Kidney (tissue), 14 donors: ENCODE data around the gene YKT6. TPM values are rescaled to one million over a fixed set of nuclear protein-coding genes. Genes with fewer than 3 reads are reported as not detected.

Source experiments
- DNase-seq, 5 donors: peaks; one replicate each; pipeline ENCODE4 v3.0.0-alpha.2; 2013 to 2020
- FAIRE-seq: peaks from 2 replicates; lab custom pipeline; 2012; peaks lifted over from hg19 to GRCh38; lab: Jason Lieb, UNC
- H3K27ac ChIP-seq, 2 donors: one replicate each; pipeline ENCODE4 v1.7.0; 2013; ENCODE audit warnings: low read depth in 2 of 2, low read length in 2 of 2, inconsistent platforms in 1 of 2
- H3K27me3 ChIP-seq: one replicate; pipeline ENCODE4 v1.7.1; 2013; ENCODE audit warnings: low read length, inconsistent platforms; ENCODE audit not compliant: control insufficient read depth, insufficient read depth
- H3K36me3 ChIP-seq, 3 donors: one replicate each; pipeline versions ENCODE4 v1.7.0 to v1.7.1; 2013; ENCODE audit warnings: low read length in 3 of 3, control low read depth in 1 of 3, inconsistent platforms in 1 of 3; ENCODE audit not compliant: insufficient read depth in 3 of 3, control insufficient read depth in 2 of 3
- H3K4me1 ChIP-seq, 3 donors: one replicate each; pipeline versions ENCODE4 v1.7.0 to v1.7.1; 2013; ENCODE audit warnings: low read length in 3 of 3, inconsistent platforms in 1 of 3, low read depth in 1 of 3; ENCODE audit not compliant: control insufficient read depth in 2 of 3, insufficient read depth in 2 of 3
- H3K4me3 ChIP-seq, 3 donors: one replicate each; pipeline versions ENCODE4 v1.7.0 to v1.8.1; 2013; ENCODE audit warnings: low read length in 3 of 3, control low read depth in 1 of 3, inconsistent platforms in 1 of 3
- H3K9ac ChIP-seq, 3 donors: one replicate each; pipeline versions ENCODE4 v1.7.0 to v1.7.1; 2013; ENCODE audit warnings: low read length in 3 of 3, control low read depth in 1 of 3, inconsistent platforms in 1 of 3
- H3K9me3 ChIP-seq, 3 donors: one replicate each; pipeline versions ENCODE4 v1.7.0 to v1.7.1; 2013; ENCODE audit warnings: low read length in 3 of 3, control low read depth in 1 of 3, inconsistent platforms in 1 of 3; ENCODE audit not compliant: control insufficient read depth in 2 of 3, insufficient read depth in 1 of 3
- intact Hi-C: fragments of 100-400 bp; cut with DNase I; formaldehyde crosslinking; loops from one replicate; pipeline ENCODE4 v1.11.1; 2022
- polyA plus RNA-seq: library from polyadenylated mRNA; stranded (reverse); fragments of 350-450 nt; fragmentation: Illumina TruSeq; extraction: RNeasy Lipid Tissue Mini Kit (QIAGEN cat#74804); gene quantifications from one replicate; pipeline ENCODE4 v1.2.3, GENCODE V29; 2014; ENCODE audit warnings: low read depth, low replicate concordance; ENCODE audit not compliant: insufficient read depth
- total RNA-seq: library from RNA; stranded (reverse); fragmentation: NEBNext Ultra II Directional; extraction: Animal tissue kit (Norgen Biotek cat#: 25700); gene quantifications from one replicate; pipeline ENCODE4 v1.2.1, GENCODE V29; 2021
- TF ChIP-seq, protein P1 (sequence below): IDR thresholded peaks from 3 replicates; pipeline ENCODE4 v1.5.1; 2012; ENCODE audit warnings: mild to moderate bottlenecking, moderate library complexity, borderline replicate concordance; ENCODE audit not compliant: insufficient read depth; ENCODE audit errors: extremely low read depth
- donor health status: control.
- donor health status: control.
- donor health status: control.
- donor health status: control.
- donor health status: control.
- donor health status: DM: yes; HTN: yes; CAD: no.
- donor health status: Normal renal cell carcinoma (clear cell type).

Gene YKT6
- total and polyA plus RNA-seq, 2 donors from 2014 or later, result 53.2 to 60.2 TPM

- Histone ChIP-seq H3K27ac (peak overlapping the region; percentile 85 to 89), H3K4me1 (peaks cover 0 to 23% (median 6%) of the 10 kb centered on the region in 3 donors), H3K27me3 (no peaks in the 10 kb centered on the region), H3K4me3 (no peak overlapping the region), H3K9me3 (no peaks in the 10 kb centered on the region), H3K9ac (no peak overlapping the region), H3K36me3 (no peaks in the 10 kb centered on the region)
- TF ChIP-seq, protein P1, sequence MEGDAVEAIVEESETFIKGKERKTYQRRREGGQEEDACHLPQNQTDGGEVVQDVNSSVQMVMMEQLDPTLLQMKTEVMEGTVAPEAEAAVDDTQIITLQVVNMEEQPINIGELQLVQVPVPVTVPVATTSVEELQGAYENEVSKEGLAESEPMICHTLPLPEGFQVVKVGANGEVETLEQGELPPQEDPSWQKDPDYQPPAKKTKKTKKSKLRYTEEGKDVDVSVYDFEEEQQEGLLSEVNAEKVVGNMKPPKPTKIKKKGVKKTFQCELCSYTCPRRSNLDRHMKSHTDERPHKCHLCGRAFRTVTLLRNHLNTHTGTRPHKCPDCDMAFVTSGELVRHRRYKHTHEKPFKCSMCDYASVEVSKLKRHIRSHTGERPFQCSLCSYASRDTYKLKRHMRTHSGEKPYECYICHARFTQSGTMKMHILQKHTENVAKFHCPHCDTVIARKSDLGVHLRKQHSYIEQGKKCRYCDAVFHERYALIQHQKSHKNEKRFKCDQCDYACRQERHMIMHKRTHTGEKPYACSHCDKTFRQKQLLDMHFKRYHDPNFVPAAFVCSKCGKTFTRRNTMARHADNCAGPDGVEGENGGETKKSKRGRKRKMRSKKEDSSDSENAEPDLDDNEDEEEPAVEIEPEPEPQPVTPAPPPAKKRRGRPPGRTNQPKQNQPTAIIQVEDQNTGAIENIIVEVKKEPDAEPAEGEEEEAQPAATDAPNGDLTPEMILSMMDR, result no peak
- intact Hi-C loops, result no loop called here
- DNase-seq, result no peak
- FAIRE-seq, result no peak
These were observed 58.2 kb downstream of the YKT6 start for GRCh38 chr7:44258865-44259546.

DNA sequence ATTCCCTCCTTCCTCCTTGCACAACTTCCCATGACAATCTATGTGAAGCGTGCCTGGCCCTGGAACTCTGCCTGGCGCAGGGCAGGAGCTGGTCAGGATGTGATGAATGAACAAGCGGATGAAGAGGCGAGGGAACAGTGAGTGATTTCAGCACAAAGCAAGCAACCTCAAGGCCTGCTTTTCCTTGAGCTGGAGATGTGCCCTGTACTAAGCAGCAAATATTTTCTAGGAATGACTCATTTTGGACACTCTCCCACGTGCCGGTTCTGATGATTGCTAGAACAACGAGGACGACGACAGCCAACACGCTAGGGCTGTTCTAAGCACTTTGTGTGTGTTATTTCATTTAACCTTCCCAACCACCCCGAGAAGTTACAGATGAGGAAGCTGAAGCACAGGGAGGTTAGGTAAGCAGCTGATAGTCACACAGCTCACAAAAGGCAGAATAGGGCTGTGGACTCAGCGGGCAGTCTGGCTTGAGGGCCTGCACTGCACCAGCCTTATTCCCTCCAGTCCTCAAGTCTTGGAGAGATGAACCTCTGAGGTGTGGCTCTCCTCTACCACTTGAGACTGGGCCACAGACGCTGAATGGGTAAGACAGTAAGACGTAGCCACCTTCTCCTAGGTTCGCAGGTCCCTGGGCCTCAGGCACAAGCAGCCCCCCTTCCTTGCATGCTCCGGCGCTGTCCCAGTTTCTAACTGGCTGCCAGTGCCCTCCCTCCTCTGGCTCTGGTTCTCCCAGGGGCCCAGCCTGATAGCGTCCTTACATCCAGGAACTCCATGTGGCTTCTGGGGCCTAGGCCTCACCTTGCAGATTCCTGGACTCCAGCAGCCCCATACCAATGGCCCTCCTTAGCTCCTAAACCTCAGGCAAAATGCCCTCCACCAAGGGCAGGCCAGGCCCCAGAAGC, 59.0 kb downstream of the YKT6 start:
- TF ChIP-seq, protein P1, result no peak
- Histone ChIP-seq H3K27ac (peak overlapping the region; percentile 85 to 89), H3K27me3 (no peaks in the 10 kb centered on the region), H3K4me1 (peaks cover 0 to 23% (median 6%) of the 10 kb centered on the region in 3 donors), H3K36me3 (no peaks in the 10 kb centered on the region), H3K9ac (no peak overlapping the region), H3K4me3 (no peak overlapping the region), H3K9me3 (no peaks in the 10 kb centered on the region)
- DNase-seq, result peak in 1 of 5 donors; percentile 91
- no peak for FAIRE-seq
- intact Hi-C loops, result no loop called here

DNA sequence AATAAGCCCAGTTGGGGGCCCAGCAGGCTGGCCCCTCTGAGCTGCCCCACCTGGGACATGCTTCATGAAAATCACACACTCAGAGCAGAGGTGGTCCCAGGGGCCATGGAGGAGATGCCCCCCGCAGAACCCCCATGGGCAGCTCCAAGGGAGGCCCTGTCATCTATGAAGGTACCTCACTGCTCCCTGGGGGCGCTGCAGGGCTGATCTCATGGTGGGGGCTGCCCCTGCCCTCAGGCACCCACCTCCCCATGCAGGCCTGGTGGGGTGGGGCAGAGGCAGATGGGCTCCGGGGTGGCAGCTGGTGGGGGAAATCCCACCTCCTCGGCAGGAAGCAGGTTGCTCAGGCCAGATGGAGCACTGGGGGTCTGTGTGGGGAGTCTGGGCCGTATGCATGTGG, 60.5 kb downstream of the YKT6 start:
- Histone ChIP-seq H3K27ac (no peak overlapping the region), H3K36me3 (no peaks in the 10 kb centered on the region), H3K27me3 (no peaks in the 10 kb centered on the region), H3K4me3 (no peak overlapping the region), H3K4me1 (peaks cover 0 to 23% (median 6%) of the 10 kb centered on the region in 3 donors), H3K9me3 (no peaks in the 10 kb centered on the region), H3K9ac (no peak overlapping the region)
- no peak for DNase-seq
- TF ChIP-seq, protein P1, result no peak
- FAIRE-seq, result no peak
- intact Hi-C loops, result no loop called here
